ENCODE measurements around the gene SAA2. TPM values are rescaled to one million over a fixed set of nuclear protein-coding genes. Genes with fewer than 3 reads are reported as not detected.

The SAA2 gene
- total and polyA plus RNA-seq, 2 donors (not counting 1 experiment from before 2014, with no cell fraction given), result not detected

DNA sequence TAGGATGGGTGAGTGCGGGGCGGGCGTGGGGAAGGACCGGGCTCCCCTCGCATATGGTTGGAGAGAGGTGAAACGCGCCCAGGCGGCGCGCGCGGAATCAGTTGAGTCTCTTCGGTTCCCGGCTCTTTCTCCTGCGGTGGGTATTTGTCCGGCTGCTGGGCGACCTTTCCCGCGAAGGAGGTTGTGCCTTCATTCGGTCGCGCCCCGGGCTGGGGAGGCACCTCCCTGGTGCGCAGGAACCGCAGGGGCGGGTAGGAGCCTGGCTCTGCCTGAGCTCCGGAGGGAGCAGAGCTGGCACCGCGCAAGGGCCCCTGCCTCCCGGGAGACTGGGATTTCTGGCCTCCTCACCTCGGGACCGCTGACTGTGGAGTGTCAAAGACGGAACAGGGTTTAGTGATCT is 39.4 kb downstream of the SAA2 start:
- Histone ChIP-seq H3K79me2 (ENCODE audit: control insufficient read depth, insufficient read depth, low read length) (no peaks in the 10 kb centered on the region), H3K9ac (ENCODE audit: insufficient read depth, low read length) (no peak overlapping the region), H3K36me3 (ENCODE audit: control insufficient read depth, insufficient read depth, low read length) (no peaks in the 10 kb centered on the region), H3K4me3 (replicated peaks in 1 of 4; ENCODE audit: control extremely low read depth in 1 of 4, insufficient read depth in 1 of 4, low read depth in 3 of 4, low read length in 4 of 4) (no peak overlapping the region), H3K4me2 (ENCODE audit: extremely low read depth, insufficient read depth, low read length) (no peak overlapping the region), H2AFZ (ENCODE audit: low read length) (no peak overlapping the region), H3K9me3 (ENCODE audit: control insufficient read depth, insufficient read depth, low read depth, low read length) (no peaks in the 10 kb centered on the region), H3K27ac (ENCODE audit: insufficient read depth, low read length) (no peak overlapping the region), H3K27me3 (ENCODE audit: control insufficient read depth, insufficient read depth, low read length) (peaks cover 6% of the 10 kb centered on the region), H3K4me1 (ENCODE audit: control insufficient read depth, extremely low read depth, insufficient read depth, low read length) (no peaks in the 10 kb centered on the region), H4K20me1 (ENCODE audit: control insufficient read depth, extremely low read depth, insufficient read depth, low read length) (no peaks in the 10 kb centered on the region)
- DNase-seq (ENCODE audit: low read depth in 2 of 2), result no peak
- TF ChIP-seq, protein P1, sequence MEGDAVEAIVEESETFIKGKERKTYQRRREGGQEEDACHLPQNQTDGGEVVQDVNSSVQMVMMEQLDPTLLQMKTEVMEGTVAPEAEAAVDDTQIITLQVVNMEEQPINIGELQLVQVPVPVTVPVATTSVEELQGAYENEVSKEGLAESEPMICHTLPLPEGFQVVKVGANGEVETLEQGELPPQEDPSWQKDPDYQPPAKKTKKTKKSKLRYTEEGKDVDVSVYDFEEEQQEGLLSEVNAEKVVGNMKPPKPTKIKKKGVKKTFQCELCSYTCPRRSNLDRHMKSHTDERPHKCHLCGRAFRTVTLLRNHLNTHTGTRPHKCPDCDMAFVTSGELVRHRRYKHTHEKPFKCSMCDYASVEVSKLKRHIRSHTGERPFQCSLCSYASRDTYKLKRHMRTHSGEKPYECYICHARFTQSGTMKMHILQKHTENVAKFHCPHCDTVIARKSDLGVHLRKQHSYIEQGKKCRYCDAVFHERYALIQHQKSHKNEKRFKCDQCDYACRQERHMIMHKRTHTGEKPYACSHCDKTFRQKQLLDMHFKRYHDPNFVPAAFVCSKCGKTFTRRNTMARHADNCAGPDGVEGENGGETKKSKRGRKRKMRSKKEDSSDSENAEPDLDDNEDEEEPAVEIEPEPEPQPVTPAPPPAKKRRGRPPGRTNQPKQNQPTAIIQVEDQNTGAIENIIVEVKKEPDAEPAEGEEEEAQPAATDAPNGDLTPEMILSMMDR (conservative IDR thresholded peaks at IDR 0.05 in 1 of 2, IDR thresholded peaks at IDR 0.05 in 1 of 2; ENCODE audit: low read depth in 1 of 2, low read length in 2 of 2), result no peak
- TF ChIP-seq EZH2 (IDR thresholded peaks at IDR 0.05; ENCODE audit: low read length, missing control alignments), result no peak

DNA sequence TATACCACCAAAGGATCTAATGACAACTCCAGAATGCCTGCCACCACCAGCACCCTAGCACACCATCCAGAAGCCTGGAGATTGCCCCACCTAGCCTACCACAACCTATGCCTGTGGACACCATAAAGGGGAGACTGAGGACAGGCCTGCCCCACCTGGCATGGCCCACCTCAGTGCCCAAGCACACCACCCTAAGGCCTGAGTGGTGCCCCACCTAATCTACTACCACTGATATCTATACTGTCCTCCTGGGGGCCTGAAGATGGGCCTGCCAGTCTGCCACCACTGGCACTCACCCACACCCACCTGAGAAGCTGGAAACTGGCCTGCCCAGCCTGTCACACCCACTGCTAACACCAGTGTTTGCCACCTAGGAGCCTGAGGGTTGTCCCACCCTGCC is 43.7 kb downstream of the SAA2 start:
- peaks cover 5% of the 10 kb centered on the region for H3K27me3 ChIP-seq (ENCODE audit: control insufficient read depth, insufficient read depth, low read length)
- no peak overlapping the region for H2AFZ ChIP-seq (ENCODE audit: low read length)
- no peak overlapping the region for H3K9ac ChIP-seq (ENCODE audit: insufficient read depth, low read length)

DNA sequence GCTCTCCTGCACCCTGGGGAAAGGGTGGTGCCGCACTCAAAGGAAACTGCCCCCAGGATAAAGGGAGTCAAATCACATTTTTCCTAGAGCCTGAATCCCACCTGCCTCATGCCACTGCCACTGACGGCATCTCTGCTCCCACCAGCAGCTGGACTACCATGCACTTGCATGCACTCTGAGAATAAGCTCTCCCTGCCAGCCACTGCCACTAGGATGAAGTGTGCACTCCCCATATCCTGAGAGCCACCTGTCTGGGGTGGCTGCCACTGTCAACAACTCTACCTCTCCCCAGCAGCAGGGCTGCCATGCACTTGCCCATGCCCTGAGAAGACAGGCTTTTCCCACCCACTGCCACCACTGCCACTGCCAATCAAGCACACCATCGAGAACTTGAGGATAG is 44.2 kb downstream of the SAA2 start:
- H3K9me3 ChIP-seq (ENCODE audit: control insufficient read depth, insufficient read depth, low read depth, low read length), result no peaks in the 10 kb centered on the region

More for the DNA sequence above, 43.7 kb downstream of the SAA2 start:
- Histone ChIP-seq H3K4me1 (ENCODE audit: control insufficient read depth, extremely low read depth, insufficient read depth, low read length) (no peaks in the 10 kb centered on the region), H3K9me3 (ENCODE audit: control insufficient read depth, insufficient read depth, low read depth, low read length) (no peaks in the 10 kb centered on the region), H4K20me1 (ENCODE audit: control insufficient read depth, extremely low read depth, insufficient read depth, low read length) (no peaks in the 10 kb centered on the region), H3K27ac (ENCODE audit: insufficient read depth, low read length) (no peak overlapping the region), H3K36me3 (ENCODE audit: control insufficient read depth, insufficient read depth, low read length) (no peaks in the 10 kb centered on the region), H3K79me2 (ENCODE audit: control insufficient read depth, insufficient read depth, low read length) (no peaks in the 10 kb centered on the region), H3K4me3 (replicated peaks in 1 of 4; ENCODE audit: control extremely low read depth in 1 of 4, insufficient read depth in 1 of 4, low read depth in 3 of 4, low read length in 4 of 4) (no peak overlapping the region), H3K4me2 (ENCODE audit: extremely low read depth, insufficient read depth, low read length) (no peak overlapping the region)
- TF ChIP-seq, protein P1 (conservative IDR thresholded peaks at IDR 0.05 in 1 of 2, IDR thresholded peaks at IDR 0.05 in 1 of 2; ENCODE audit: low read depth in 1 of 2, low read length in 2 of 2), result no peak
- no peak for TF ChIP-seq EZH2 (IDR thresholded peaks at IDR 0.05; ENCODE audit: low read length, missing control alignments)
- DNase-seq (ENCODE audit: low read depth in 2 of 2), result no peak

More for the DNA sequence above, 44.2 kb downstream of the SAA2 start:
- Histone ChIP-seq H3K4me3 (replicated peaks in 1 of 4; ENCODE audit: control extremely low read depth in 1 of 4, insufficient read depth in 1 of 4, low read depth in 3 of 4, low read length in 4 of 4) (no peak overlapping the region), H4K20me1 (ENCODE audit: control insufficient read depth, extremely low read depth, insufficient read depth, low read length) (no peaks in the 10 kb centered on the region), H3K4me1 (ENCODE audit: control insufficient read depth, extremely low read depth, insufficient read depth, low read length) (no peaks in the 10 kb centered on the region), H3K27me3 (ENCODE audit: control insufficient read depth, insufficient read depth, low read length) (peaks cover 3% of the 10 kb centered on the region), H2AFZ (ENCODE audit: low read length) (no peak overlapping the region), H3K27ac (ENCODE audit: insufficient read depth, low read length) (no peak overlapping the region), H3K9ac (ENCODE audit: insufficient read depth, low read length) (no peak overlapping the region), H3K4me2 (ENCODE audit: extremely low read depth, insufficient read depth, low read length) (no peak overlapping the region), H3K79me2 (ENCODE audit: control insufficient read depth, insufficient read depth, low read length) (no peaks in the 10 kb centered on the region), H3K36me3 (ENCODE audit: control insufficient read depth, insufficient read depth, low read length) (no peaks in the 10 kb centered on the region)
- DNase-seq (ENCODE audit: low read depth in 2 of 2), result no peak
- TF ChIP-seq, protein P1 (conservative IDR thresholded peaks at IDR 0.05 in 1 of 2, IDR thresholded peaks at IDR 0.05 in 1 of 2; ENCODE audit: low read depth in 1 of 2, low read length in 2 of 2), result no peak
- TF ChIP-seq EZH2 (IDR thresholded peaks at IDR 0.05; ENCODE audit: low read length, missing control alignments), result no peak

Measured in fibroblast of lung (primary cell).